RKO (cell line): ENCODE measurements around the gene CLASP2.
"Not testable (repeated sequence)": the region's sequence is repeated elsewhere in the genome, so short reads cannot be mapped to it uniquely, and the experiment has no call there.

ENCODE experiments used
- DNase-seq: peaks from one replicate; pipeline ENCODE4 v3.0.0-alpha.2; 2016; ENCODE audit warnings: low spot score

The CLASP2 gene

GRCh38 chr3:33687406-33688010, 30.5 kb downstream of the CLASP2 start:
- no peak for DNase-seq

DNA sequence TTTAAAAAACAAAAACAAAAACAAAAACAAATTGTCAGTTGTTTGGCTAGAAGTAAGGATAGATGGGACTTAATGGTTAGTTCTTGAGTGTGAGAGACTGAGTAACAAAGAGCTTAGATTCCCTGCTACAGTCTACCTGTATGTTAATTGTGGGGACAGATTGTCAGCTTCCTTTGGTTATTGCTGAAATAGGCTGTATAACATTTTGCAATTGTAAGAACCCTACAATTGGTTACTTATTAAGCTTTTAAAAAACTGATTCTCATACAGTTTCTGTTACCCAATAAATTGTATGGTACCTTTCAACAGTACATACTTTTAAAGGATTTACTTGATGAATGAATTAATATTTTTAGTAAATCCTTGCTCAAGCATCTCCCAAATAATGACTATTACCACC, 35.3 kb downstream of the CLASP2 start:
- DNase-seq: no peak

DNA sequence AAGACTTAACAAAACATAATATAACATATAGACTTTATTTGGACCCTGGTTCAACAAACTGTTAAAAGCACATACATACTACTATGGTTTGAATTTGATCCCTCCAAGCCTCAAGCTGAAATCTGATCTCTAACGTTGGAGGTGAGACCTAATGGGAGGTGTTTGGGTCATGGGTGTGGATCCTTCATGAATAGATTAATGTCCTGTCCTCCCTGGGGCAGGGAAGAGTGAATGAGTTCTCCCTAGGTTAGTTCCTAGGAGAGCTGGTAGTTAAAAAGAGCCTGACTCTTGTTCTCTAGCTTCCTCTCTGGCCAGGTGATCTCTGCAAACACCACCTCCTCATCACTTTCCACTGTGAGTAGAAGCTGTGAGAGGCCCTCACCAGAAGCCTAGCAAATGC, 36.4 kb downstream of the CLASP2 start:
- DNase-seq: no peak

DNA sequence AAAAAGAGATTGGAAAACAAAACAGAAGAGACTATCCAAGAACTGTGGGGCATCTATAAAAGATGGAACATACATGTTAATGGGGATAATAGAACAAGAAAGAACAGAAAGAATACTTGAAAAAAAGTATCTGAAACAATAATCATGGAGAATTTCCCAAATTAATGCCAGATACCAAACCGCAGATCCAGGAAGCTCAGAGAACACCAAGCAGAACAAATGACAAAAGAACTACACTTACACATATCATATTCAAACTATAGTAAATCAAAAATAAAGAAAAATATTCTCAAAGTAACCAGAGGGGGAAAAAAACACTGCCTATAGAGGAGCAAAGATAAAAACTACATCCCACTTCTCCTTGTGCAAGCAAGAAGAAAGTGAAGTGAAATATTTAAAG, 40.0 kb downstream of the CLASP2 start:
- DNase-seq: no peak

- DNase-seq: not testable (repeated sequence)
Observed at GRCh38 chr3:33673436-33673835, 44.6 kb downstream of the CLASP2 start.

DNA sequence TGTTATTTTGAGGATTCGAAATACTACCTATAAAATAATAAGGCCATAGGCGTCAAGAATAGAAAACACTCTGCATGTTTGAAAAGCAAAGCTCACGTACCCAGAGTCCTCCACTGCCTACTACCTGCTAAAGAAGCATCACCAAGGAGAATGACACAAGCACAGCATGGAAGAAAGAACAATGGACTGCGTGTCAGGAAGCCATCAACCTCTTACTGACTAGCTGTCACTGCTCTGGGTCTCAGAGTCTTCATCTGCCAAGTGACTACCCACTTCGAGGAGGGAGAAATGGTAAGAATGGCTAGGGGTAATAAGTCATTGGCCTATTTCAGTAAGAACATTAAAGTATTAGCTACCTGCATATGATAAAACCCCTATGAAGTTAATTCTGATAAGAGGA, 49.4 kb downstream of the CLASP2 start:
- DNase-seq: no peak

GRCh38 chr3:33665294-33665693, 52.8 kb downstream of the CLASP2 start:
- DNase-seq: no peak

GRCh38 chr3:33664195-33664594, 53.9 kb downstream of the CLASP2 start:
- peak; percentile 54 for DNase-seq

GRCh38 chr3:33663042-33663441, 55.0 kb downstream of the CLASP2 start:
- no peak for DNase-seq

- no peak for DNase-seq
Observed at GRCh38 chr3:33659856-33660434, 58.1 kb downstream of the CLASP2 start.

DNA sequence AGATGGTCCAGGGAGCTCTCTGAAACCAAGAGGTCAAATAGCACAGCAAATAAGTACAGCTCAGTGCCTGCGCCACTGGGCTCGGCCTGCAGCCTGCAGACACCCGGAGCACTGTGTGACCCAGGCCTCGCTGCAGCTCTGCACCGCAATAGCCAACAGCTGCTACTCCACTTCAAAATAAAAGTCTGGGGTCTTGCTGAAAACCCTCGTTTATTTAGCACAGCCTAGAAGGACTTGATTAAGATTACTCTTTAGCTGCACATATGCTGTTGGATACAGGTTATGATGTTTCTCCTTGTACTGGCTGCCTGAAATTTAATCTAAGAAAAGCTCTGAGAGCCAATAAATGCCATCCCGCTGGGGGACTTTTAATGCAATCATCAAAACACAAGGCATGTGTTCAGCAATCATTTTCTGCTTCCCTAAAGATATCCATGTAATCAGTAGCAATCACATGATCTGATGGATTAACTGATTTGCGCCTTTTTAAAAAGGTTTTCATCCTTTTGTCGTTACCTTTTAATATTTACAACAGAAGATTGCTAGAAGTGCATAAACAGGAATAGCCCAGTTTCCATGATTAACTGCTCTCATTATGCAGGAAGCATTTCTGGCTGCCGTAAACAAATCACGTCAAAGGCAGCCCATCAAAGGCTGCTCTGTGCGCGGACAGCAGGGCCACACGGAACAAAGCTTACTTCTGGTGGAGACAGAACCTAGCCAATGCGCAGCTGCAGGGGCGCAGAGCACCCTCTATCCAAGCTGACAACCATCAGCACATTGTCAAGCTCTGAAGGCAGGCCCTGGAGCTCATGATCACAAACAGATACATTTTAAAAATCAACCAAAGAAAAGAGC, 58.8 kb downstream of the CLASP2 start:
- DNase-seq: no peak

GRCh38 chr3:33658621-33658990, 59.4 kb downstream of the CLASP2 start:
- DNase-seq: no peak

- no peak for DNase-seq
Observed at GRCh38 chr3:33658039-33658438, 60.0 kb downstream of the CLASP2 start.

DNA sequence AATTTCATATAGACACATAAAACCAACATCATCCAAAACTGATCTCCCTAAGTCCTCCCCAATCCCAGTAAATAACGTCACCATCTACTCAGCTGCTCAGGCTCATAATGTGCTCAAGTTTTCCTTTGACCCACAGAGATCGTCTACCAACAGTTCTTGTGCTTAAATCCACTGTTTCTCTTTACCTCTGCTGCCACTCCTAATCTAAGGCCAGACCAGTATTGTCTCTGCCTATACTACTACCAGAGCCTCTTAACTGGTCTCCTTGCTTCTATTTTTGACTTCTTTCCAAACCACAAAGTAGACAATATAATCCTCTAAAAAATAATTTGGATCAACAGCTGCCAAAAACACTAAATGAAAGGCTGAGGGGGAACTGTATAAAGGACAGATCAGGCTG, 65.3 kb downstream of the CLASP2 start:
- DNase-seq: no peak

DNA sequence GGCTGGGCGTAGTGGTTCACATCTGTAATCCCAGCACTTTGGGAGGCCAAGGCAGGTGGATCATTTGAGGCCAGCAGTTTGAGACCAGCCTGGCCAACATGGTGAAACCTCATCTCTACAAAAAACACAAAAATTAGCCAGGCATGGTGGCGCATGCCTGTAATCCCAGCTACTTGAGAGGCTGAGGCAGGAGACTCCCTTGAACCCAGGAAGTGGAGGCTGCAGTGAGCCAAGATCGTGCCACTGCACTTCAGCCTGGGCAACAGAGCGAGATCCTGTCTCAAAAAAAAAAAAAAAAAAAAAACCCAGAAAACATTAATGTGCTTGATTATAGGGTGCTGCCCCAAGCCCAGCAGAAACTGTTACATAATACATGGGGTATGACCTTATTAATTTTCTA, 67.0 kb downstream of the CLASP2 start:
- DNase-seq: not testable (repeated sequence)

DNA sequence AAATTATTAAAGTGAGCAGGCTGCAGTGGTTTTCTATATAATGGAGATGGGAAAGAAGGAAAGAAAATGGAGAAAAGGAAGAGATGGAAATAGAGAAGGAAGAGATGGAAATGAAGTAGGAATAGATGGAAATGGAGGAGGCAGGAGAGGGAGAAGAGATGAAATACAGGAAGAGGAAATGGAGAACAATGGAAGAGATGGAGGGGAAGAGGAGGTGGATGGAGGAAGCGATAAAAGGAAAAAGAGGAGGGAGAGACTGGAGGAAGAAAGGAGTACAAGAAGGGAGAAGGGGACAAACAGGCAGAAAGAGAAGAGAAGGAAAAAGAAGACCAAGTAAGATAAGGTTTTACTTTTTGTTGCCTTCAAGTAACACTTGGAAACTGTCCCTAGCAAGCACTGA, 67.6 kb downstream of the CLASP2 start:
- no peak for DNase-seq

DNA sequence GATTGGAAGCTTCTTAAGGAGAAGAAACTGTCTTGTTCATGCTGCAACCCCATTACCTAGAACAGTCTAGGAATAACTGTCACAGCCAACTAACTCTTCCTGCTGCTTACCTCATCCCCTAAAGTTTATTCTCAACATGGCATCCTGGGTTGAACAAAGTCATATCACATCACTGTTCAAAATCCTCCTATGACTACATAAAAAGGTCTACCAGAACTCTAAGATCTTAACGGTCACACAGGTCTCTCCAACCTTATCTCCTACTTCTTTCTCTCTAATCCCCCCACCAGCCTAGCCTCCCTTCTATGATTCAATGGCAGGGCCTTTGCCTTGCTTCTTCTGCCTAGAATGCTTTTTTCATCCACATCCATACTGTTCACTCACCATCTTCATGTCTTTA, 69.3 kb downstream of the CLASP2 start:
- DNase-seq: peak; percentile 4

- DNase-seq: no peak
Observed at GRCh38 chr3:33646406-33646805, 71.6 kb downstream of the CLASP2 start.

DNA sequence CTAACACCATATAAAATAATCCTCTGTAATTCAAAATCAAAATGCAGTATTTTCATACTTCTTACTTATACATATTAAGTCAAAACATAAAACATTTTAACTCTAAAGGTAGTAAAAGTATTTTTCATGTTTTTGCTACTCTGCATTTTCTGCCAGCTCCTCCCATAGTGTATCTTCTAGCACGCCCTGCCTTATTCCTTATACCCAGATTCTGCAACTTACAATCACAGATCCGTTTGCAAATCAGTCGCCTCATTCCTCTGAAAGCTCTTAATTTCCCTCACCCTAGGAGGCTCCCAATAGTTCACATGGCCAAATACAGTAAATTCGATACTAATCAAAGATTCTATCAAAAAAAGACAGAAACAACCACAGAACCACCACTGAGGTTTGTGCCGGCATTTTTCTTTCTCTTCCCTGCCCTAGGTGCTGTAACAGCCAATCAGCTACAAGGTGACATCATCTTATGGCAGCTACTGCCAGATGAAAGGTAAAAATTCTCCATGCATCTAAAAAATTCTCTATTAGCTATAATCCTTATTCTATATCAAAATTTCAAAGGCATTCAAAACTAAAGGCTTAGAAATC, 72.9 kb downstream of the CLASP2 start:
- DNase-seq: no peak

GRCh38 chr3:33644582-33644981, 73.5 kb downstream of the CLASP2 start:
- no peak for DNase-seq

DNA sequence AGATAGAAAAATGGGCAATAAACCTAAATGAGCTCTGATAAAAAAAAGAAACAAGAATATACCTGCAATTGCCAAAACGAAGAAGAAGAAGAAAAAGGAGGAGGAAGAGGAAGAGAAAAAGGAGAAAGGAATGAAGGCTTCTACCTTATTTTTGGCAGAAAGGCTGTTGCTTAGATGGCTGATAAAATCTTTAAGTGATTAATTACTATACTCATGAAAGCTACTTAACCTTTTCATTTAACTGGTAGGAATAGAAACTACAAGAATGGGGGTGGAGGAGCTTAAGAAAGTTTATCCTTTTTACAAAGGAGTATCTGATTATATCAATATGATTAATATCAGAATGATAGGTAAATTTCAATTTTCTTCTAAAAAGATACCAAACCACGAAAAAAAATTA, 75.2 kb downstream of the CLASP2 start:
- no peak for DNase-seq

GRCh38 chr3:33639889-33640288, 78.2 kb downstream of the CLASP2 start:
- DNase-seq: no peak

- no peak for DNase-seq
Observed at GRCh38 chr3:33637482-33637881, 80.6 kb downstream of the CLASP2 start.
